Measurements from ENCODE around the gene AFF1.

The AFF1 gene

DNA sequence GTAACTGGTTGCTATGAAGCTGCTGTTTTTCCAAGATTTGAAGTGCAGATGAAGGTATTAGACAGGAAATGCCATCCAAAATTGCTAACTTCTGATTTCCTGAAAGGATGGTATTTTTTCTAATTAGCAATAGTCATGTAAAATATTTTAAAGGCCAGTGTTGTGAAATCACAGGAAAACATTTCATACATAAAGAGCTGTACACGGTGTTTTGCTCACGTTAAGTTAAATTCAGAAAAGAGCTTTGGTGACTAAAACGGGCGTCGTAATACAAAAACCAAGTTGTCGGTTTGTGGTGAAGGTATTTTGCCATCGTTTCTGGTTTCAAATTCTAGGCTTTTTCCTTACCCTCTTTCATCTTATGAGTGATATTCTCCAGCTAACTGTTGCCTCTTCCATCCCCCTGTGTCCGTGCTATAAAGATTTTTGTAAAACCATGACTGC is 39.8 kb downstream of the AFF1 start:
- no peak for TF ChIP-seq CTCF (IDR thresholded peaks at IDR 0.05; ENCODE audit: low read depth, low read length, missing control alignments)
- DNase-seq (ENCODE audit: low read depth) = no peak
- H3K4me3 ChIP-seq (ENCODE audit: low read depth, low read length) = no peak overlapping the region
- in situ Hi-C loops (cut with HindIII; ENCODE audit: low sequenced_read_pairs) = no loop called here

GRCh38 chr4:86975927-86976326 is 41.1 kb downstream of the AFF1 start:
- H3K4me3 ChIP-seq (ENCODE audit: low read depth, low read length) = no peak overlapping the region
- no peak for TF ChIP-seq CTCF (IDR thresholded peaks at IDR 0.05; ENCODE audit: low read depth, low read length, missing control alignments)
- in situ Hi-C loops (cut with HindIII; ENCODE audit: low sequenced_read_pairs) = no loop called here
- DNase-seq (ENCODE audit: low read depth) = no peak

DNA sequence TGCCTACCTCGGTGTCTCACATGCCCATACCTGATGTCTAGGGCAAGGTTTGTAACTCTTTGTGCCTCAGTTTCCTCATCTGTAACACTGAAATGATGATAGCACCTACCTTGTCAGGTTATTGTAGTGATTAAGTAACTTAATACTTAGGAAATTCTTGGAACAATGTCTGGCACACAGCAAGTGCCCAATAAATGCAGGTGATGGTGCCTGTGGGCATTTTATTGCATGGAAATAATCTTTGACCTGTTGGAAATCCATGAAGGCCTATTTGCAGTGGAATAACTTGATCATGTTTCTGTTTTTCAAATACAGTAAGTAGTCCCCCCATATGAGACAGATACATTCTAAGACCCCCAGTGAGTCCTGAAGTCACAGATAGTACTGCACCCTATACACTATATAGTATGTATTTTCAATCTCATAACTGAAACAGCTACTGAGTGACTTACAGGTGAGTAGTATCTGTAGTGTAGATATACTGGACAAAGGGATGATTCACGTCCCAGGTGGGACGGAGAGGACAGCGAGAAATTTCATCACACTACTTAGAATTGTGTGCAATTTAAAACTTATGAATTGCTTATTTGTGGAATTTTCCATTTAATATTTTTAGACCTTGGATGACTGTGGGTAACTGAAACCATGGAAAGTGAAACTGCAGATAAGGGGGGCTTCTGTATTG is 42.1 kb downstream of the AFF1 start:
- DNase-seq (ENCODE audit: low read depth) = no peak
- in situ Hi-C loops (cut with HindIII; ENCODE audit: low sequenced_read_pairs) = no loop called here
- H3K4me3 ChIP-seq (ENCODE audit: low read depth, low read length) = no peak overlapping the region
- no peak for TF ChIP-seq CTCF (IDR thresholded peaks at IDR 0.05; ENCODE audit: low read depth, low read length, missing control alignments)

DNA sequence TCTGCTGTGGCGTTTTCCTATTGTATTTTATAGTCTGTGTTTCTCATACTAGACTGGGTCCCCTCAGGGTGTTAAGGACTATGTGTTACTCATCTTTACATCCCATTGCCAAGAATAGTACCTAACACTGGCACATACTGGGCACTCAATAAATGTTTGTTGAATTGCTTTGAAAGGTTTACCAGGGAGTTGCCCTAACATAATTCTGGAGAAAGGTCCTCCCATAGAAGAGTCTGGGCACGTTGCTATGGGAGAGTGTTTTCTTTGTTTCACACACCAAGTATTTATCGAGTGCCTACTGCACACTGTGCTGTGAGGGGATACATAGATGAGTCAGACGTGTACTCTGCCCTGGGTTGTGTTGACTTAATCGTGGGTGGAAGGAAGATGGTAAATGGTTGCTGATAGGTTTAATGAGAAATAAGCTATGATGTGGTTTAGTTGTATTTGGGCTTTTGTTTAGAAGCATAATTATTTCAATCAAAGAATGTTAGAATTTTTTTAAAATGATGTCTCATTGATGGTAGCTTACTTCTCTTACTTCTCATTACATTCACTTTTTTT is 42.9 kb downstream of the AFF1 start:
- in situ Hi-C loops (cut with HindIII; ENCODE audit: low sequenced_read_pairs) = no loop called here
- TF ChIP-seq CTCF (IDR thresholded peaks at IDR 0.05; ENCODE audit: low read depth, low read length, missing control alignments) = no peak
- DNase-seq (ENCODE audit: low read depth) = no peak
- no peak overlapping the region for H3K4me3 ChIP-seq (ENCODE audit: low read depth, low read length)

DNA sequence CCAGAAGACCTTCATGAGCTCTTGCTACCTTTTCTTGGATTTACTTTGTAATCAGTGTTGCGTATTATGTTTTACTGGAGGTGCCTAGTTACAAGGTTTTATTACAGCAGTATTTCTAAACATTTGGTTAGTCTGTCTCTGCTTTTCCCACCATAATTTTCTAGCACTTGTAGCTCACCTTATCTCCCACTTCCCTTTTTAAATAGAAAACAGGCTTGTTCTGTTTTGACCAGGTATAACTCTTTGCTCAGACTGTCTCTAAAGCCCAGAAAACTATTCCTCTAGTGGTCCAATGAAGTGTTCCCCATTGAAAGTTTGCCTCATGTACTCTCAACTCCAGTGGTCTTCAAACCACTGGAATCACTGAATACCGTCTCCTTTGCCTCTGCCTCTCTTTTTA is 43.9 kb downstream of the AFF1 start:
- no peak for DNase-seq (ENCODE audit: low read depth)
- TF ChIP-seq CTCF (IDR thresholded peaks at IDR 0.05; ENCODE audit: low read depth, low read length, missing control alignments) = no peak
- in situ Hi-C loops (cut with HindIII; ENCODE audit: low sequenced_read_pairs) = no loop called here
- H3K4me3 ChIP-seq (ENCODE audit: low read depth, low read length) = no peak overlapping the region

GRCh38 chr4:86980230-86980629 is 45.4 kb downstream of the AFF1 start:
- no peak for DNase-seq (ENCODE audit: low read depth)
- no peak overlapping the region for H3K4me3 ChIP-seq (ENCODE audit: low read depth, low read length)
- no peak for TF ChIP-seq CTCF (IDR thresholded peaks at IDR 0.05; ENCODE audit: low read depth, low read length, missing control alignments)
- in situ Hi-C loops (cut with HindIII; ENCODE audit: low sequenced_read_pairs) = loop anchor here (5.0 kb wide), 1 partner anchor 57 kb away; no protein-coding TSS in a partner anchor

All from astrocyte of the cerebellum (primary cell).